Nephron (organoid): Measurements from ENCODE around the gene FHOD3.

Experiments
- H3K27ac Mint-ChIP-seq, 3 experiments: 2 replicates each; pipeline ENCODE4 v1.8.0; 2020; ENCODE audit warnings: mixed read lengths in 3 of 3, mild to moderate bottlenecking in 2 of 3, moderate library complexity in 1 of 3
- H3K27me3 Mint-ChIP-seq: 2 replicates; pipeline ENCODE4 v1.8.0; 2021; ENCODE audit warnings: low read depth, mild to moderate bottlenecking, moderate library complexity, mixed read lengths
- H3K36me3 Mint-ChIP-seq: 2 replicates; pipeline ENCODE4 v1.8.0; 2020; ENCODE audit warnings: low read depth, mixed read lengths
- H3K4me1 Mint-ChIP-seq: 2 replicates; pipeline ENCODE4 v1.8.0; 2020; ENCODE audit warnings: mixed read lengths
- H3K4me3 Mint-ChIP-seq, 3 experiments: 2 replicates each; pipeline ENCODE4 v1.8.0; 2020; ENCODE audit warnings: mild to moderate bottlenecking in 3 of 3, mixed read lengths in 3 of 3, moderate library complexity in 2 of 3
- H3K9me3 Mint-ChIP-seq: 2 replicates; pipeline ENCODE4 v1.8.0; 2020; ENCODE audit warnings: mixed read lengths
- CTCF ChIP-seq, 3 experiments: fragments of 200-600 bp; sonication (generic); IDR thresholded peaks; one replicate each; pipeline ENCODE4 v1.5.0; 2021; ENCODE audit warnings: antibody characterized with exemption in 3 of 3; ENCODE audit not compliant: unreplicated experiment in 3 of 3

Gene FHOD3

DNA sequence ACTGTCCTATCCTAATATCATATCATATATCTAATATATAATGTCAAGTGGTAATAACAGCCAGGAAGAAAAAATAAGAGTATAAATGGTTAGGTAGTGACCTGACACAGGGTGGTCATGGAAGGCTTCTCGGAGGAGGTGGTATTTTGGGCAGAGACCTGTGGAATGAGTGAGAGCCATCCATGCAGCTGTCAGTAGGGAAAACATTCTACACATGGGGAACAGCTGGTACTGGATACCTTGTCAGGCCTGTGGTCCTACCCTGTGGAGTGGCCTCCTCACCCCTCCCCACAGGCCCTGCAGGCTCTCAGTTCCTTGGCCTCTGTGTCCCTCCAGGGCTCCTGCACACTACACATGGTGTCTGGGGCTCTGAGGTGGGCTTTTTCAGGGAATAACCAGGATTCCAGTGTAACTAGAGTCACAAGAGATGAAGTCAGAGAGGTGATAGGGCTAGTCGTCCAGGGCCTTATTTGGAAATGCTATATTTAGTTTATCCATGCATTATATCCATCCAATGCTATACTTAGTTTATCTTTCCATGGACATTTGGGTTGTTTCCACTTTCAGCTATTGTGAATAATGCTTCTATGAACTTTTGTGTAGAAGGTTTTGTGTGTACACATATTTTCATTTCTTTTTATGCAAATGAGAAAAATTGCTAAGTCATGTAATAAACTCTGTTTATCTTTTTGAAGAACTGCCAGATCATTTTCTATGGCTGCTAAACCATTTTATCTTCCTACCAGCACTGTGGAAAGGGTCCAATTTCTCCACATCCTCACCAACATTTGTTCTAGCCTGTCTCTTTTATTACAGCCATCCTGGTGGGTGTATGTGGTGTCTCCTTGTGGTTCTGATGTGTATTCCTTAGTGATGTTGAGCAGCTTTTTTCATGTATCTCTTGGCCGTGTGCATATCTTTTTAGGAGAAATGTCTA lies 455.7 kb downstream of the FHOD3 start:
- H3K9me3 Mint-ChIP-seq: no peaks in the 10 kb centered on the region
- H3K4me1 Mint-ChIP-seq: peaks cover 23% of the 10 kb centered on the region
- H3K4me3 Mint-ChIP-seq: no peak overlapping the region
- TF ChIP-seq CTCF (IDR thresholded peaks at IDR 0.05; ENCODE audit: unreplicated experiment in 3 of 3): no peak
- peaks cover 6% of the 10 kb centered on the region for H3K27me3 Mint-ChIP-seq
- H3K36me3 Mint-ChIP-seq: peaks cover 5% of the 10 kb centered on the region
- peak overlapping the region in 2 of 3 experiments; percentile 45 to 51 for H3K27ac Mint-ChIP-seq

GRCh38 chr18:36756242-36756641 lies 458.7 kb downstream of the FHOD3 start:
- Mint-ChIP-seq H3K9me3 (no peaks in the 10 kb centered on the region), H3K36me3 (peaks cover 3% of the 10 kb centered on the region), H3K4me1 (peaks cover 23% of the 10 kb centered on the region), H3K4me3 (no peak overlapping the region), H3K27ac (peak overlapping the region in 1 of 3 experiments; percentile 9), H3K27me3 (no peaks in the 10 kb centered on the region)
- TF ChIP-seq CTCF (IDR thresholded peaks at IDR 0.05; ENCODE audit: unreplicated experiment in 3 of 3): no peak

GRCh38 chr18:36757081-36757480 lies 459.6 kb downstream of the FHOD3 start:
- Mint-ChIP-seq H3K9me3 (no peaks in the 10 kb centered on the region), H3K4me3 (no peak overlapping the region), H3K36me3 (peaks cover 8% of the 10 kb centered on the region), H3K27ac (peak overlapping the region in 1 of 3 experiments; percentile 19), H3K27me3 (no peaks in the 10 kb centered on the region), H3K4me1 (peaks cover 23% of the 10 kb centered on the region)
- peak; percentile 66 to 77 (median 67) for TF ChIP-seq CTCF (IDR thresholded peaks at IDR 0.05; ENCODE audit: unreplicated experiment in 3 of 3)

GRCh38 chr18:36757991-36758390 lies 460.5 kb downstream of the FHOD3 start:
- no peak for TF ChIP-seq CTCF (IDR thresholded peaks at IDR 0.05; ENCODE audit: unreplicated experiment in 3 of 3)
- Mint-ChIP-seq H3K36me3 (peaks cover 8% of the 10 kb centered on the region), H3K27ac (no peak overlapping the region), H3K4me3 (no peak overlapping the region), H3K9me3 (no peaks in the 10 kb centered on the region), H3K27me3 (no peaks in the 10 kb centered on the region), H3K4me1 (peaks cover 19% of the 10 kb centered on the region)

DNA sequence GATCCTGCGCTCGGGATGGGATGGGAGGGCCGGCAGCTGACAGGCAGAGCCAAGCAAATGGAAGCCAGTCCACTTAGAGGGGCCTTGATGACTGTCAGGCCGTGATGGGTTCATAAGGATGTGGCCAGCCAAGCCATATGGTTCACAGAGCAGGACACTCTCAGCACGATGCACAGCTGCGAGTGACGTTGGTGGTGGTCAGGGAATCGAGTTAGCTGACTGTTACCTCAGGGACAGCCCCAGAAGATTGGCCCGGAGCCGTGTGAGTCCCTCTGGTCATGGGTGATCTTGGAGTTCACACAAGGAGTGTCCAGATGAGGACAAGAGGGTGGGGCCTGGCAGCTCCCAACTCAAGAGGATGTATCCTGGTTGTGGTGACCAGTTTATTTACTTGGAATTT lies 461.1 kb downstream of the FHOD3 start:
- no peak for TF ChIP-seq CTCF (IDR thresholded peaks at IDR 0.05; ENCODE audit: unreplicated experiment in 3 of 3)
- Mint-ChIP-seq H3K27me3 (no peaks in the 10 kb centered on the region), H3K4me3 (no peak overlapping the region), H3K27ac (no peak overlapping the region), H3K36me3 (peaks cover 8% of the 10 kb centered on the region), H3K4me1 (peaks cover 12% of the 10 kb centered on the region), H3K9me3 (no peaks in the 10 kb centered on the region)
